Measurements from ENCODE around the gene KRTAP12-4. TPM values are rescaled to one million over a fixed set of nuclear protein-coding genes. Genes with fewer than 3 reads are reported as not detected.

KRTAP12-4 gene
- total RNA-seq, 1 experiment from 2014 or later, result not detected

DNA sequence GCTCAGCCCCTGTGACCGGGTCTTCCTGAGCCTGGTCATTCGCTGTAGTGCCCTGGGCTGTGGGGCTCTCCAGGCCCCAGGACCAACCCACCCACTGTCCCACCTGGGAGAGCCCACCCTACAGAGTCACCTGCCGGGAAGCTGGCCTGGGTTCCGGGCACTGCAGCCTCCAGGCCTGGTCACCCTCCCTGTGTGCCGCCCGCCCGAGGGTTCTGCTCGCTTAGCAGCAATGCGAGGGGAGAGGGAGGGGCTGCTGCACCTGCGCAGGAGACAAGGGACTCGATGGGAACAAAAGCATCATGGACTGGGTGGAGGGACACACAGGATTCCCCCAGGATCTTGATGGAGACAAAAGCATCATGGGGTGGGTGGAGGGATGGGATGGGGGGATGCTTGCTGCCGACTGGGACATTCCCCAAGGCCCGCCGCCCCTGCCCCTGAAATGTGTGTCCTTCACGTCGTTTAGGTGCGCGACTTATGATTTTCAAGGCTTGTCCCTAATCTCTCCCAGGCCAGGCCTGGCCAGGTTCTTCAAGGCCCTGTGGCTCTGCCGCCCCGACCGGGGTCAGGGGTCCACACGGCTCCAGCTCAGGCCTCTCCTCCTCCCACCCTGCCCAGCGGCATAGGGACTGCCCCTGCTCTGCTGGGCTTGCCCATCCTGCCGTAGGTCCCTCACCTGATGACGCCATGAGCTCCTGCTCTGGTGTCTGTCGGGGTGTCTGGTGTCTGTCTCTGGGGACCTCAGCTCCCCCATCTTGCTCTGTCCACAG, 40.9 kb downstream of the KRTAP12-4 start:
- DNase-seq (ENCODE audit: low read depth, low spot score) (no peak), ATAC-seq (no peak)
- Histone ChIP-seq H3K27ac (ENCODE audit: low read length) (no peak overlapping the region), H3K27me3 (ENCODE audit: control insufficient read depth, insufficient read depth, low read length) (no peaks in the 10 kb centered on the region), H3K9me3 (ENCODE audit: control insufficient read depth, insufficient read depth, low read depth, low read length) (peaks cover 3% of the 10 kb centered on the region; the same call in 1 of the 2 replicates), H3K4me1 (ENCODE audit: control insufficient read depth, insufficient read depth, low read length) (no peaks in the 10 kb centered on the region), H3K36me3 (ENCODE audit: control insufficient read depth, insufficient read depth, low read length) (no peaks in the 10 kb centered on the region), H3K4me3 (ENCODE audit: low read depth in 2 of 2, low read length in 2 of 2) (no peak overlapping the region)
- no peak for TF ChIP-seq TCF7L2 (IDR thresholded peaks at IDR 0.05; ENCODE audit: low read depth, low read length)
- TF ChIP-seq POLR2AphosphoS5 (IDR thresholded peaks at IDR 0.05; ENCODE audit: low read depth, low read length), result no peak
- CTCF ChIA-PET, result no interaction called here
- BruUV-seq (replicated peaks), result no TSS peak
- POLR2A ChIA-PET, result no interaction called here
- in situ Hi-C loops (cut with HindIII; ENCODE audit: low pct_unique_long_range_greater_than_20kb, low sequenced_read_pairs), result no loop called here
- intact Hi-C loops (cut with micrococcal nuclease; ENCODE audit: unreplicated experiment), result no loop called here

DNA sequence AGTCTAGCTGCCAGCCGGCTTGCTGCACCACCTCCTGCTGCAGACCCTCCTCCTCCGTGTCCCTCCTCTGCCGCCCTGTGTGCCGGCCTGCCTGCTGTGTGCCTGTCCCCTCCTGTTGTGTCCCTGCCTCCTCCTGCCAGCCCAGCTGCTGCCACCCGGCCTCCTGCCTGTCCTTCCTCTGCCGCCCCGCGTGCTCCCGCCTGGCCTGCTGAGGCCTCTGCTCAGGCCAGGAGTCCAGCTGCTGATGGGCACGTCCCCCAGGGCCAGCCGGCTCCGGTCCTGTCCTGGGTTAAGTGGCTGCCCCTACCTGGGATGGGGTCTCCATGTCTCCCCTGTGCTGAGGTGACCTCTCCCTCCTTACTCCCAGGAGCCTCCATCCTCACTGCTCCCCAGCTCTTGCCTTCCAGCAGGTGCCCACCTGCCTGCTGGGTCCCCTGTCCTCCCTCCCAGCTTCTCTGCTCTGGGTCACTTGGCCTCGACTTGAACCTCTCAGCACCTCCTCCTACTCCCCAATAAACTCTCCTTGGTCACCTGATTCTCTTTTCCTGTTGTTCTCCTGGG, 41.7 kb downstream of the KRTAP12-4 start:
- no peaks in the 10 kb centered on the region for H3K36me3 ChIP-seq (ENCODE audit: control insufficient read depth, insufficient read depth, low read length)
- TF ChIP-seq POLR2AphosphoS5 (IDR thresholded peaks at IDR 0.05; ENCODE audit: low read depth, low read length) (no peak), SIN3A (IDR thresholded peaks at IDR 0.05; ENCODE audit: borderline replicate concordance, insufficient read depth, low read depth, low read length) (no peak), TCF7L2 (IDR thresholded peaks at IDR 0.05; ENCODE audit: low read depth, low read length) (no peak)
- TF ChIP-seq, protein P1, sequence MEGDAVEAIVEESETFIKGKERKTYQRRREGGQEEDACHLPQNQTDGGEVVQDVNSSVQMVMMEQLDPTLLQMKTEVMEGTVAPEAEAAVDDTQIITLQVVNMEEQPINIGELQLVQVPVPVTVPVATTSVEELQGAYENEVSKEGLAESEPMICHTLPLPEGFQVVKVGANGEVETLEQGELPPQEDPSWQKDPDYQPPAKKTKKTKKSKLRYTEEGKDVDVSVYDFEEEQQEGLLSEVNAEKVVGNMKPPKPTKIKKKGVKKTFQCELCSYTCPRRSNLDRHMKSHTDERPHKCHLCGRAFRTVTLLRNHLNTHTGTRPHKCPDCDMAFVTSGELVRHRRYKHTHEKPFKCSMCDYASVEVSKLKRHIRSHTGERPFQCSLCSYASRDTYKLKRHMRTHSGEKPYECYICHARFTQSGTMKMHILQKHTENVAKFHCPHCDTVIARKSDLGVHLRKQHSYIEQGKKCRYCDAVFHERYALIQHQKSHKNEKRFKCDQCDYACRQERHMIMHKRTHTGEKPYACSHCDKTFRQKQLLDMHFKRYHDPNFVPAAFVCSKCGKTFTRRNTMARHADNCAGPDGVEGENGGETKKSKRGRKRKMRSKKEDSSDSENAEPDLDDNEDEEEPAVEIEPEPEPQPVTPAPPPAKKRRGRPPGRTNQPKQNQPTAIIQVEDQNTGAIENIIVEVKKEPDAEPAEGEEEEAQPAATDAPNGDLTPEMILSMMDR (IDR thresholded peaks at IDR 0.05), result no peak
- TF ChIP-seq, protein P2, sequence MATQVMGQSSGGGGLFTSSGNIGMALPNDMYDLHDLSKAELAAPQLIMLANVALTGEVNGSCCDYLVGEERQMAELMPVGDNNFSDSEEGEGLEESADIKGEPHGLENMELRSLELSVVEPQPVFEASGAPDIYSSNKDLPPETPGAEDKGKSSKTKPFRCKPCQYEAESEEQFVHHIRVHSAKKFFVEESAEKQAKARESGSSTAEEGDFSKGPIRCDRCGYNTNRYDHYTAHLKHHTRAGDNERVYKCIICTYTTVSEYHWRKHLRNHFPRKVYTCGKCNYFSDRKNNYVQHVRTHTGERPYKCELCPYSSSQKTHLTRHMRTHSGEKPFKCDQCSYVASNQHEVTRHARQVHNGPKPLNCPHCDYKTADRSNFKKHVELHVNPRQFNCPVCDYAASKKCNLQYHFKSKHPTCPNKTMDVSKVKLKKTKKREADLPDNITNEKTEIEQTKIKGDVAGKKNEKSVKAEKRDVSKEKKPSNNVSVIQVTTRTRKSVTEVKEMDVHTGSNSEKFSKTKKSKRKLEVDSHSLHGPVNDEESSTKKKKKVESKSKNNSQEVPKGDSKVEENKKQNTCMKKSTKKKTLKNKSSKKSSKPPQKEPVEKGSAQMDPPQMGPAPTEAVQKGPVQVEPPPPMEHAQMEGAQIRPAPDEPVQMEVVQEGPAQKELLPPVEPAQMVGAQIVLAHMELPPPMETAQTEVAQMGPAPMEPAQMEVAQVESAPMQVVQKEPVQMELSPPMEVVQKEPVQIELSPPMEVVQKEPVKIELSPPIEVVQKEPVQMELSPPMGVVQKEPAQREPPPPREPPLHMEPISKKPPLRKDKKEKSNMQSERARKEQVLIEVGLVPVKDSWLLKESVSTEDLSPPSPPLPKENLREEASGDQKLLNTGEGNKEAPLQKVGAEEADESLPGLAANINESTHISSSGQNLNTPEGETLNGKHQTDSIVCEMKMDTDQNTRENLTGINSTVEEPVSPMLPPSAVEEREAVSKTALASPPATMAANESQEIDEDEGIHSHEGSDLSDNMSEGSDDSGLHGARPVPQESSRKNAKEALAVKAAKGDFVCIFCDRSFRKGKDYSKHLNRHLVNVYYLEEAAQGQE (IDR thresholded peaks at IDR 0.05; ENCODE audit: insufficient read depth in 1 of 2, low read depth in 2 of 2, low read length in 1 of 2), result no peak
- in situ Hi-C loops (cut with HindIII; ENCODE audit: low pct_unique_long_range_greater_than_20kb, low sequenced_read_pairs) (no loop called here), intact Hi-C loops (cut with micrococcal nuclease; ENCODE audit: unreplicated experiment) (no loop called here)
- ChIA-PET POLR2A (no interaction called here), CTCF (no interaction called here)
- H3K4me3 ChIP-seq (ENCODE audit: low read depth in 2 of 2, low read length in 2 of 2), result no peak overlapping the region
- no peaks in the 10 kb centered on the region for H3K4me1 ChIP-seq (ENCODE audit: control insufficient read depth, insufficient read depth, low read length)
- BruUV-seq (replicated peaks), result no TSS peak
- peaks cover 3% of the 10 kb centered on the region; the same call in 1 of the 2 replicates for H3K9me3 ChIP-seq (ENCODE audit: control insufficient read depth, insufficient read depth, low read depth, low read length)
- ATAC-seq (no peak), DNase-seq (ENCODE audit: low read depth, low spot score) (no peak)
- no peaks in the 10 kb centered on the region for H3K27me3 ChIP-seq (ENCODE audit: control insufficient read depth, insufficient read depth, low read length)
- no peak overlapping the region for H3K27ac ChIP-seq (ENCODE audit: low read length)

DNA sequence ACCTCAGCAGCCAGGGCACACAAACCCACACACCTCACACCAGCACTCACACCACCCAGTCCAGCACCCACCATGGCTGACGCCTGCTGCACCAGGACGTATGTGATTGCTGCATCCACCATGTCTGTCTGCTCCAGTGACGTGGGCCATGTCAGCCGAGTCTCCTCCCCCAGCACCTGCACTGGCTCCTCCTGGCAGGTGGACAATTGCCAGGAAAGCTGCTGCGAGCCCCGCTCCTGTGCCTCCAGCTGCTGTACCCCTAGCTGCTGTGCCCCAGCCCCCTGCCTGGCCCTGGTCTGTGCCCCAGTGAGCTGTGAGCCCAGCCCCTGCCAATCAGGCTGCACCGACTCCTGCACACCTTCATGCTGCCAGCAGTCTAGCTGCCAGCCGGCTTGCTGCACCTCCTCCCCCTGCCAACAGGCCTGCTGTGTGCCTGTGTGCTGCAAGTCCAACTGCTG, 42.4 kb downstream of the KRTAP12-4 start, which contains the start of gene KRTAP10-8:
TSS of gene KRTAP10-8 (plus strand) at position 51 of the 458 bp plus-strand sequence. CDS start at position 73, 22 bp downstream.
- H3K4me3 ChIP-seq (ENCODE audit: low read depth in 2 of 2, low read length in 2 of 2), result no peak within 1 kb of the TSS
- no peaks in the 10 kb centered on the region for H3K36me3 ChIP-seq (ENCODE audit: control insufficient read depth, insufficient read depth, low read length)
- POLR2A ChIA-PET, result no interaction called here
- no peak for DNase-seq (ENCODE audit: low read depth, low spot score)
- peaks cover 3% of the 10 kb centered on the region; the same call in 1 of the 2 replicates for H3K9me3 ChIP-seq (ENCODE audit: control insufficient read depth, insufficient read depth, low read depth, low read length)
- H3K4me1 ChIP-seq (ENCODE audit: control insufficient read depth, insufficient read depth, low read length), result no peaks in the 10 kb centered on the region
- CTCF ChIA-PET, result no interaction called here
- intact Hi-C loops (cut with micrococcal nuclease; ENCODE audit: unreplicated experiment), result no loop called here
- no peak within 1 kb of the TSS for H3K27ac ChIP-seq (ENCODE audit: low read length)
- in situ Hi-C loops (cut with HindIII; ENCODE audit: low pct_unique_long_range_greater_than_20kb, low sequenced_read_pairs), result no loop called here
- no peak for TF ChIP-seq POLR2AphosphoS5 (IDR thresholded peaks at IDR 0.05; ENCODE audit: low read depth, low read length)
- TF ChIP-seq TCF7L2 (IDR thresholded peaks at IDR 0.05; ENCODE audit: low read depth, low read length), result no peak
- no peak for TF ChIP-seq SIN3A (IDR thresholded peaks at IDR 0.05; ENCODE audit: borderline replicate concordance, insufficient read depth, low read depth, low read length)
- TF ChIP-seq, protein P2 (IDR thresholded peaks at IDR 0.05; ENCODE audit: insufficient read depth in 1 of 2, low read depth in 2 of 2, low read length in 1 of 2), result no peak
- TF ChIP-seq, protein P1 (IDR thresholded peaks at IDR 0.05), result no peak
- no TSS peak for BruUV-seq (replicated peaks)
- ATAC-seq, result no peak
- no peaks in the 10 kb centered on the region for H3K27me3 ChIP-seq (ENCODE audit: control insufficient read depth, insufficient read depth, low read length)
